Nasal cavity respiratory epithelium epithelial cell of viscerocranial mucosa (primary cell): Measurements from ENCODE around the gene POLN. TPM values are rescaled to one million over a fixed set of nuclear protein-coding genes. Genes with fewer than 3 reads are reported as not detected.

ENCODE experiments used
- total RNA-seq: library from RNA; depleted of rRNA; stranded (reverse); fragments of >200 nt; gene quantifications from 2 replicates; pipeline ENCODE4 v1.2.3, GENCODE V29; 2014

POLN gene
- total RNA-seq: 1.4 and 4.1 TPM in 2 replicates

GRCh38 chr4:2241410-2242353 is at the start of gene POLN, which contains the start of gene HAUS3:
TSS of gene POLN (minus strand) at chr4:2242121. CDS start at chr4:2229231, 12,890 bp downstream.
TSS of gene HAUS3 (minus strand) at chr4:2242121. CDS start at chr4:2240946, 1,175 bp downstream.

DNA sequence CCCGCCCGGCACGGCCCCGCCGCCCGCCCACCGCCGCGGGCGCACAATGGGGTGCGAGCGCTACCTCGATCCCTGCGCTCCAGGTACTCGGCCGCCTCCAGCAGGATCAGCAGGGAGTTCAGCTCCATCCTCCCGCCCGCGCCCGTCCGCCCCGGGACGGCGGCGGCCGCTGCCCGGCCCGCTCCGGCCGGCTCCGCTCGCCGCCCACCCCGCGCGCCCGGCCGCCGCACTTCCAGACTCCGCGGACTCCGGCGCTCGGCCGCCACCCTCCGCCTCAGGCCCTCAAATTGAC is 19.9 kb upstream of the POLN start, which contains the start of gene MXD4:
MXD4 (minus strand) TSS at position 257 of the 292 bp plus-strand sequence; CDS start at position 128, 129 bp downstream.

GRCh38 chr4:2059046-2059725 is 182.7 kb downstream of the POLN start, which contains the start of gene NAT8L:
TSS of gene NAT8L (plus strand) at chr4:2059327. CDS start at chr4:2059512, 185 bp downstream.

Other genes starting within 250 kb of the POLN start
- gene NELFA, start 233.1 kb downstream of the POLN start, total RNA-seq: 21.9 and 24.2 TPM in 2 replicates
- gene NAT8L, start 182.8 kb downstream of the POLN start, total RNA-seq: 0.34 and 0.36 TPM in 2 replicates
- 10.6 and 14.0 TPM in 2 replicates for gene HAUS3, start within 50 bp of the POLN start, total RNA-seq
- 4.8 and 28.5 TPM in 2 replicates for gene MXD4, start 20.0 kb upstream of the POLN start, total RNA-seq
- gene ZFYVE28, start 176.5 kb upstream of the POLN start, total RNA-seq: 0.68 and 0.93 TPM in 2 replicates
- not detected in 2 replicates for gene CFAP99, start 176.8 kb upstream of the POLN start, total RNA-seq
- 49.9 and 94.1 TPM in 2 replicates for gene RNF4, start 227.0 kb upstream of the POLN start, total RNA-seq